Measurements from ENCODE around the gene FBF1.
A peak's percentile ranks its signal among the peaks of the same experiment; 100 is the strongest.

Gene FBF1

GRCh38 chr17:75945211-75945610 is 4.4 kb upstream of the FBF1 start:
- DNase-seq = no peak

- DNase-seq = no peak
Observed at GRCh38 chr17:75943491-75943890, 2.6 kb upstream of the FBF1 start.

DNA sequence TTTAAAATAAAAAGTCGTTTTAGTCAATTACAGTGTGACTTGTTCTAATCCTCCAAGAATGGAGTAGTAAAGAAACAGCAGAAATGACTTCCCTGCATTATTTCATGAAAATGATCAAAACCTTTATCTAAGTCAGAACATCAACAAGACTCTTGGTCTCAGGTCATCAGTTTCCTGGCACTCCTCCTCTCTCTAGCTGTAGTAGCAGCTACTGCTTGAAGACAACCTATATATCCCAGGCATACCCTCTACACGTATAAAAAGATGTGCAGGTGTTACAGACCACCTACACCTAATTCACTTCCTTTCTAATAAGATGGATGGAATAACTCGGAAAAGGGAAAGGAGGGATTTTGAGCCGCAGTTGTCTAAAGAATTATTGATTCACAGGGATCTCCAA is 1.6 kb upstream of the FBF1 start:
- no peak for DNase-seq

- no peak for DNase-seq
Observed at GRCh38 chr17:75941442-75941819, 589 bp upstream of the FBF1 start.

DNA sequence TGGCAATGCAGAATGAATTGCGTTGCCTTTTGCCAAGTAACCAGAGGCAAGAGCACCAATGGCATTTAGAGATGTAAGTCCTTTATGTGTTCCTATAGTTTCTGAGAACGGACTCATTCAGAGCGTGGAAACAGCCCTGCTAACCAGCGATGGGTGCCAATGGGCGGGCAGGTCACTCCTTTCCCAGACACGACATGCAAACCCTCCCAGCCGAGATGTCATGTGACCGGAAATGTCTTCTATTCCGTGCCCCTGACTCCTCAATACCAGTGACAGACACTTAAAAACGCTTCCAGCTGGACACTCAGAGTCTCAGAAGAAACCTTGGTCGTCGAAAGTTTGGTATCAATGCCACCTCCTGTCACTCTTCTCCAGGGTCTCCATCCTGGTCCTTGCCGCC is 3.2 kb downstream of the FBF1 start:
- no peak for DNase-seq

- DNase-seq = no peak
Observed at GRCh38 chr17:75933808-75934207, 7.0 kb downstream of the FBF1 start.

- DNase-seq = no peak
Observed at GRCh38 chr17:75932852-75933251, 8.0 kb downstream of the FBF1 start.

DNA sequence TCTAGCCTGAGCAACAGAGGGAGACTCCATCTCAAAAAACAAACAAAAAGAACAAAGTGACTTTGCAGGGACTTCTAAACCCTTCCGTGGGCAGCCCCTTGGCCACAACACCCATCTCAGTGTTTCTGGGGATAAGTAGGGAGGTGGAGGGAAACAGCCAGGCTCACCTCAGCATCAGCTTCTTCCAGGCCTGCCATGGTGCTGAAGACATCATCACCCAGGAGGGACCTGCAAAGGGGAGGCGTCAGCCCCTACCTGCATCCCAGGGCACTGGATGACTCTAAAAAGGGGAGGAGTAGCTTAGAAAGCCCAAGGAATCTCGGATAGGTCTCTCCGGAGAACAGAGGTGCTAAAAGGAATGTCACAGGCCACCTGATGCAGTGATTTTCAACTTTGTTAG is 9.8 kb downstream of the FBF1 start:
- no peak for DNase-seq

GRCh38 chr17:75927286-75927922 is 13.4 kb downstream of the FBF1 start:
- DNase-seq = no peak

DNA sequence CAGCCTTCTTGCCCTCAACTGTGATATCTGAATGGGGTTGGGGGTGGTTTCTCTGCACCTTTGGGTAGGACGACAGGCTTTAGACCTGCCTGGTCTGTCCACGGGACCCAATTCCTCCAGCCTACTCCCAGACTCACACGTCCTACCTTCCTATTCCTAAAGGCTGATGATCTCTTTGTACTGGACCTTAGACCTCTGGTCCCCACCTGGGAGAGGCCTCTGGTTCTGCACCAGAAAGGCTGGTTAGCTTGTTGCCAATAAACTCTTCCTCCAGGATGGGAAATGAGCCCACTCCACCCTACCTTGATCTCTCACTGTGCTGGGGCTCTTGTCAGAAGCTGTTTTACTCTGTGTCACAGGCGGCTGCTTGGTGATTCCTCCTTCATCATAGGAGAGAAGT is 14.4 kb downstream of the FBF1 start:
- DNase-seq = no peak

GRCh38 chr17:75925912-75926311 is 14.9 kb downstream of the FBF1 start:
- DNase-seq = no peak

DNA sequence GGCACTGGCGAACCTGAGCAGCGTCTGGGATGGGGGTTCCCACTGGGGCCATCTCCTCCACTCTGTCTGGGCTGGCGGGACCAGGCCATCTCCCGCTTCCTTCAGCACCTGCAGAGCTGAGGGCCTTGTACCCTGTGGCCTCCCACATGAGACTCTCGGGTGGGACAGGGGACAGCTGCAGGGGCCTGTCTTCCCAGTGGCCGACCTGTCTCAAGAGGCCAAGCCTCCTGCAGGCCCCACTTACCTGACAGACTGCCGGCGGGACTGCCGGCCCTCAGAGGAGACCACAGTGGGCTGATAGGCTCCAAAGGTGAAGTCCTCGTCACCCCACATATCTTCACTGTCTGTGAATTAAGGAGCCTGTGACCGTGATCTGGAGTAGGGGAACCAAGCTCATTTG is 15.7 kb downstream of the FBF1 start:
- DNase-seq = no peak

DNA sequence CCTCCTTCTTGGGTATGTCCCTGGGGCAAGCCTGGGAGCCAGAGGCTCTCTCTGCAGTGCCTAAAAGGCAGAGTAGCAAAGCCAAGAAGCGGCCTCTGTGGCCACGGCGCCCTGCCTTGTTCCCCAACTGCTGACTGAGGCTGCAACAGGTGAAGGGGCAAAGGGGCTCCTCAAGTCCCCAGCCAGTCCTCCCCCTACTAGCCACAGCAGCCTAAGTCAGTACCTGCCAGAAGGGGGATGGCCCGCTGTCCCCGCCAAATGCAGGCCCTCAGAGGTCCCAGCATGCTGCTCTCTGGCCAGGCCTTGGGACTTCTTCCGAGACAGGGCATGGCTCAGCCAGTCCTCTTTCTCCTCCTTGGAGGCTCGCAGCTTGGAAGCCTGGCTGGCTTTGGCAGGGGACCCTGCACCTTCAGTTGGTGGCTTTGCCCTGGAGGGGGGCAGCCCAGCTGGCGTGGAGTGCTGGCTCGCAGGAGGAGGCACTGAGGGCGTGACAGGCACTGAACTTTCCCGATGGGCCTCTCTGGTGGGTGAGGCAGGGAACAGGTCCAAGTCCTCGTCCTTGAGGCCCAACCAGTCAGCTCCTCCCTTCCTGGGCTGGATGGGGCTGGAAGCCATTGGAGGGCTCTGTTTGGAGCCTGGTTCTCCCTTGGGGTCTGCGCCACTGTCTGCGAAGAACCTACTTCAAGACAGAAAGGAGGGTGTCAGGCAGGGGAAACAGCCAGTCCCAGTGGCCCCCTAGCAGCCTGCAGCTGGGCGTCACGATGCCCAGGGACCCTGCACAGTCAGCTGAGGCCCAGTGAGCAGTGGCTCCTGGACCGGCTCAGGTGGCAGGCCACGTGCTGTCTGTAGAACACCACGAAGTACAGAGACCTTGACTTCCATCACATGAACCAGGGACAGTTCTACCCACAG is 17.6 kb downstream of the FBF1 start:
- no peak for DNase-seq

GRCh38 chr17:75922173-75922961 is 18.5 kb downstream of the FBF1 start:
- DNase-seq = no peak

DNA sequence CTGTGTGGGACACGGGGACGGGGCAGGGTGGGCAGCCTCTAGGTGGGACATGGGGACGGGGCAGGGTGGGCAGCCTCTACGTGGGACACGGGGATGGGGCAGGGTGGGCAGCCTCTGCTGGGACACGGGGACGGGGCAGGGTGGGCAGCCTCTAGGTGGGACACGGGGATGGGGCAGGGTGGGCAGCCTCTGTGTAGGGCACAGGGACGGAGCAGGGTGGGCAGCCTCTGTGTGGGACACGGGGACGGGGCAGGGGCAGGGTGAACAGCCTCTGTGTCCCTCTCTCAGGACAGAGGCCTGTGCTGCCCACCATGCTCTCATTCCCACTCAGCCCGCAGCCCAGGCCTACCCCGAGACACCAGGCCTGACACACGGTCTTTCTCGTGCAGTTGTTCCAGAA is 19.2 kb downstream of the FBF1 start:
- no peak for DNase-seq

- no peak for DNase-seq
Observed at GRCh38 chr17:75920045-75920560, 20.7 kb downstream of the FBF1 start.

- no peak for DNase-seq
Observed at GRCh38 chr17:75919611-75920010, 21.2 kb downstream of the FBF1 start.

- no peak for DNase-seq
Observed at GRCh38 chr17:75917917-75918445, 22.9 kb downstream of the FBF1 start.

- DNase-seq = no peak
Observed at GRCh38 chr17:75917141-75917916, 23.5 kb downstream of the FBF1 start.

DNA sequence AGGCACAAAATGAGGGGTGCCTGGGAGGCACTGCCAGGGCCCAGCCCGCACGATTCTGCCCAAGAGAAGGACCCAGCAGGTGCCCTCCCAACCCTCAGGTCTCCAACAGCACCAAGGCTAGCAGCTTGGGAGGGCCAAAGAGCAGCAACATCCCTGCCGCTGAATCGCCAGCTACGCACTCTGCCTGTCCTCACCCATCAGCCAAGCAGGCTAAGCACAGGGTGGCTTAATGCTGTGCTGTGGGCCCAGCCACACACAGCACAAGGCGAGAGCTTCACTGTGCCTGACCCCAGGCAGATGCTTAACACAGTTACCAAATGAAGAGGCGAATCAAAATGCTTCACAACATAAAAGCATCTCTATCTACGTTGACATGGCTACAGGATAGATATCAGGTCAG is 25.6 kb downstream of the FBF1 start:
- DNase-seq = no peak

DNA sequence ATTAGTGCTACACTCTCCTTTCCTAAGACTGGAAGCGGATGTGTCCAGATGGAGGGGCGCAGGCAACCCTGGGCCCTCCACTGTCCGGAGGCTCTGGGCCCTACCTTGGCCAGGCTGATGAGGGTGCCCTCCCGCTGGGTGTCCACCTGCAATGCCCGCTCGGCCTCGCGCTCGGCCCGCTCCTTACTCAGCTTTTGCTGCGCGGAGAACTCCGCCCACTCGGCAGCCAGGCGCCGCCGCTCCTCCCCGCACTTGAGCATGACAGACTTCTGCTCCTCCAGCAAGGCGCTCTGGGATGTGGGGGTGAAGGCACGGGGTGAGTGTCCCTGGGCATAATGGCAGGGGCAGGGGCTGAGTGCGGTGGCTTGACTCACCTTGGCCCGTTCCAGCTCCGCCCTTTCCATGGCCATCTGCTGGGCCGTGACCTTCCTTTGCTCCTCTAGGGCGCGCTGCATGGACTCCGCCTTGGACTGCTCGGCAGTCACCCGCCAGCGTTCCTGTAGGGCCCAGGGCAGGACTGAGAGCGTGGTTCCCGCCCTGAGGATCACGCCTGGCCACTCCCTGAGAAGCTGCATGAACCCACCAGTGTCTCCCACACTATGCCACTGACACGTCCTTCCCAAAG is 26.1 kb downstream of the FBF1 start:
- DNase-seq = peak; percentile 48
